Measurements from ENCODE around the gene BCOR.

BCOR gene

GRCh38 chrX:40084471-40085101, 13.2 kb downstream of the BCOR start:
- no peak for DNase-seq (ENCODE audit: low read depth)

GRCh38 chrX:40083979-40084359, 13.8 kb downstream of the BCOR start:
- DNase-seq (ENCODE audit: low read depth): no peak

GRCh38 chrX:40083120-40083978, 14.4 kb downstream of the BCOR start:
- DNase-seq (ENCODE audit: low read depth): no peak

- DNase-seq (ENCODE audit: low read depth): no peak
These were observed 15.2 kb downstream of the BCOR start for GRCh38 chrX:40082447-40083119.

DNA sequence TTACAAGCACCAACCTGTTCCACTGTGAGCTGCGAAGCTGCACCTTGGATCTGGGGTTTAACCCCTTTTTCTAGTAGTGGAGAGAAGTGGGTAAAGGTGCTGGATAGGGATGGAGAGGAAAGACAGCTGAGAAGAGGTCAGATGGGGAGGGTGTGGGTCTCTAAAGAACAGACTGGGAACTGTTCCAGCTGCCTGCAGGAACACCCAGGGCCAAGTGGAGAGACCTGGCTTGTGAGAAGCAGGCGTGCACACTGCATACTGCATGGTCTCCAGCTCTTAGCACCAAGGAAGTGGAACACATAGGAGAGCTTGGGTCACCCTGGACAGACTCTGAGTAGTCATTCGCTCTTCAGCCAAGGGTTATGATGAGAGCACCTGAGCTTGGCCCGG, 16.1 kb downstream of the BCOR start:
- DNase-seq (ENCODE audit: low read depth): no peak

DNA sequence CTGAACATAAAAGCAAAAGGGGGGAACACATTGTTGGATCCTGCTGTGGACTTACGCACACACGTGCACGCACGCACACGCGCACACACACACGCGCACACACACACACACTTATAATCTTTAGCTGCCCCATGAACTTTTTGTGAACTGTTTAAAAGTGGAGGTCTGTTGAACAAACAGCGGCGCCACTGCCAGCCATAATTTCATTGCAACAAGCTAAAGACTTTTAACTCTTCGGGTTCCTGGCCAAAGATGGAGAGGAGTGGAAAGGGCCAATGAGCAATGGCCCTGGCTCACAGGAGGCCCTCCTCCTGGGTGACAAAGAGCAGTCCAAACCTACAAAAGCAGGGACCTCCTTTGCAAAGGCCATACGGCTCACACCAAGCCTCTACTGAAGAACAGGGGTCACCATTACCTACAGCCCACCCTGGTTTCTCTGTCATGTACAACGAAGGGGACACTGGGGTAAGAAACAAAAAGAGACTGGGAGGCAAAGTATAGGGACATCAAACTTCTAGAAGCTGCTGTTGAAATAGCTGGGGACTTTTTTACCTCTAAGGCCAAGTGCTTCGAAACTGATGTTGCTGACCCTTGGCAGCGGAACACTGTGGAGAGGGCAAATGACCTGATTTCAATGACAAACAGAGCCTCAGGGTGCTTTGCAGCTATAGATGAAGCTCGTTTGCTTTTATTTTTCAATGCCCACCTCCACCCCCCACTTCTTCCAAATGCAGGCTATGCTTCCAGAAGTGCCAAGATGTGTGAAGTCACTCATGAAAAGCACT, 16.7 kb downstream of the BCOR start:
- no peak for DNase-seq (ENCODE audit: low read depth)

- DNase-seq (ENCODE audit: low read depth): no peak
These were observed 18.2 kb downstream of the BCOR start for GRCh38 chrX:40079572-40079971.

GRCh38 chrX:40078489-40079227, 19.1 kb downstream of the BCOR start:
- DNase-seq (ENCODE audit: low read depth): no peak

DNA sequence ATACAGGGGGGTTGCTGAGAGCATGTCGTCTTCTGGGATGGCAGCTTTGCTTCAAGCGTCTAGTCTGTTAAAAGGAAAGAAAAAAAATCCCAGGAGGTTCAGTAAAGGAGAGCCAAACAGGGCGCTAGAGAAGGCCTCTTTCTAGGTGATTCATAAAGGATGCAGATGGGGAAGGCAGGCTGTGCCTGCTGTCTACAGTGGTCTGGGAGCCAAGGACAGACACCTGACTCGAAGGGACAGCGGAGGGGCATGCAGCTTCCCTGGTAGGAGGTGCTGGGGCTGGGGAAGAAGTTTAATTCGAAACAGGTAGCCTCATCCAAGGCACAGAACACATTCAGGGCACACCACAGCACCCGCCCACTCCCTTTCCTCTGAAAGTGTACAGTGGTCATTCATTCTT, 19.9 kb downstream of the BCOR start:
- DNase-seq (ENCODE audit: low read depth): no peak

- DNase-seq (ENCODE audit: low read depth): no peak
These were observed 20.8 kb downstream of the BCOR start for GRCh38 chrX:40076750-40077575.

GRCh38 chrX:40074959-40075332, 22.8 kb downstream of the BCOR start:
- DNase-seq (ENCODE audit: low read depth): no peak

- DNase-seq (ENCODE audit: low read depth): no peak
These were observed 23.4 kb downstream of the BCOR start for GRCh38 chrX:40074080-40074958.

- DNase-seq (ENCODE audit: low read depth): no peak
These were observed 24.2 kb downstream of the BCOR start for GRCh38 chrX:40073439-40074054.

DNA sequence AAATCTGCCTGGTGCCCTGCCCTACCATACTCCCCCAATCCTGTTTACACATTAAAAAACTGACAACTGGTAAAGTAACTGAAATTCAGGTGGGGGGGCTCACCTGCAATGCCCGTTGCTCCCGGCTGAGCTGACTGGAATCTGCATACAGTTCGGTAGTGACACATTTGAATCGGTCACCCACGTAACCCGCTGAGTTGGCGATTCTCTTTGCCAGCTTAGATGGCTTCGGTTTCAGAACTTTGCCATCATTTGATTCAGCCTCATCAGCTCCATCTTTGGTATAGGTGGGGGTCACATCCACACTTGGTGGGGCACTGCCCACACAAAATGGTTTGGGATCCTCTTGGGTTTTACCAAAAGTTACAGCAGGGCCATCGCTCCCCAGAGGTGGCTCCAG, 25.5 kb downstream of the BCOR start:
- no peak for DNase-seq (ENCODE audit: low read depth)

GRCh38 chrX:40068048-40068447, 29.7 kb downstream of the BCOR start:
- DNase-seq (ENCODE audit: low read depth): no peak

DNA sequence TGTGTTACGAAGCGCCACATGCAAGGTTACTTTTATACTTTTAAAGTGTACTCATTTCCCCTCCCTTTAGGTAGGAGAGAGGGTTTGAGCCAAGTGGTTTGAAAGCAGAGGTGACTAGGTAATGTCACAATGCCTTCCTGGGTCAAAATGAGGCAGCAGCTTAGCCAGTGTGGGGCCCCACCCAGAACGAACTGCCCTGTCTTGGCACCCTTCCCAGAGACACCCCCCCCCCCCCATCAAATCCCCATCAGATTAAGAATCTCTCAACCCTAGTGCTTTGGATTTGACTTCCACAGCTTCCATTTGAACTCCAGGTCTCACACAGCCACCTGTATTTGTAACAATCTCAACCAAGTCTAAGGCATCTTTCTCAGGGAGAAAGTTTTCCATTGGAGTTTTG, 31.1 kb downstream of the BCOR start:
- no peak for DNase-seq (ENCODE audit: low read depth)

- no peak for DNase-seq (ENCODE audit: low read depth)
These were observed 32.3 kb downstream of the BCOR start for GRCh38 chrX:40065296-40066046.

DNA sequence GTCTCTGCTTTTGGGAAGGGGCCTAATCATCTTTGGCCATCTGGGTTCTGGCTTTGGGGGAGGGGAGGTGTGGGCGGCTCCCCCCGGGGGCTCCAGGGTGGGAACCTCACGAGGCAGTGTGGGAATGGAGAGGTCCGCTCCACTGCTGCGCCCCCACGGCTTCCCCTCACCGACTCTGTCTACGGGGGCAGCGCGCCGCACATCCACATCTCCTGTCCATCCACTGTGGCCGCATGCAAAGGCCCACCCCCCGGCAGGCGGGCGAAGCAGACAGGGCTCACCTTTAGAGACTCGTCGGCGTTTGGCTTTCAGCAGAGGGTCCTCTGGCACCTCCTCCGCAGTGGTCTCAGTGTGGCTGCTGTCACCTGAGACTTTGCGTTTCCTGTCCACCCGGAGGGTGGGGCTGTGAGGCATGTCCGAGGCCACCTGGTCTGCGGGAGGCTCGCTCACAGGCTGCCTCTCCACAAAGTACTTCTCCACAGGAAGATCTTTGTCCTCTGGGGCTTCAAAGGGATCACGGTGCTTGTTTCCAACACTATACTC, 33.6 kb downstream of the BCOR start:
- DNase-seq (ENCODE audit: low read depth): no peak

Measured in iris pigment epithelial cell (primary cell).